HG03460 (cell line): ENCODE measurements around the gene ARHGAP12.
A peak's percentile ranks its signal among the peaks of the same experiment; 100 is the strongest.

Experiments used
- ATAC-seq: cut with Tn5 transposase; IDR thresholded peaks from one replicate; pipeline ENCODE4 v1.9.1; 2021; ENCODE audit not compliant: unreplicated experiment

Gene ARHGAP12

GRCh38 chr10:31883397-31883796 lies 45.2 kb downstream of the ARHGAP12 start:
- no peak for ATAC-seq

GRCh38 chr10:31878486-31878885 lies 50.1 kb downstream of the ARHGAP12 start:
- ATAC-seq = no peak

- no peak for ATAC-seq
Measured at GRCh38 chr10:31876652-31877352, 51.8 kb downstream of the ARHGAP12 start.

- peak; percentile 88 for ATAC-seq
Measured at GRCh38 chr10:31875608-31876007, 53.0 kb downstream of the ARHGAP12 start.

- ATAC-seq = no peak
Measured at GRCh38 chr10:31873724-31874123, 54.9 kb downstream of the ARHGAP12 start.

- no peak for ATAC-seq
Measured at GRCh38 chr10:31871266-31872065, 57.2 kb downstream of the ARHGAP12 start.

- ATAC-seq = no peak
Measured at GRCh38 chr10:31867646-31868045, 61.0 kb downstream of the ARHGAP12 start.

- ATAC-seq = no peak
Measured at GRCh38 chr10:31866118-31866670, 62.4 kb downstream of the ARHGAP12 start.

GRCh38 chr10:31864834-31865518 lies 63.7 kb downstream of the ARHGAP12 start:
- no peak for ATAC-seq

GRCh38 chr10:31855033-31855432 lies 73.6 kb downstream of the ARHGAP12 start:
- no peak for ATAC-seq

GRCh38 chr10:31853629-31854028 lies 75.0 kb downstream of the ARHGAP12 start:
- ATAC-seq = no peak

GRCh38 chr10:31851216-31851615 lies 77.4 kb downstream of the ARHGAP12 start:
- ATAC-seq = no peak

GRCh38 chr10:31847515-31847914 lies 81.1 kb downstream of the ARHGAP12 start:
- ATAC-seq = no peak

GRCh38 chr10:31838709-31839108 lies 89.9 kb downstream of the ARHGAP12 start:
- ATAC-seq = no peak

- ATAC-seq = no peak
Measured at GRCh38 chr10:31838065-31838464, 90.6 kb downstream of the ARHGAP12 start.

- no peak for ATAC-seq
Measured at GRCh38 chr10:31836569-31837406, 91.8 kb downstream of the ARHGAP12 start.

GRCh38 chr10:31833753-31834152 lies 94.9 kb downstream of the ARHGAP12 start:
- no peak for ATAC-seq

GRCh38 chr10:31832261-31832660 lies 96.4 kb downstream of the ARHGAP12 start:
- ATAC-seq = no peak

GRCh38 chr10:31830887-31831286 lies 97.7 kb downstream of the ARHGAP12 start:
- ATAC-seq = no peak

- ATAC-seq = no peak
Measured at GRCh38 chr10:31829776-31830175, 98.9 kb downstream of the ARHGAP12 start.

GRCh38 chr10:31823358-31823757 lies 105.3 kb downstream of the ARHGAP12 start:
- no peak for ATAC-seq
